Parathyroid adenoma (tissue), 2 donors: Measurements from ENCODE around the gene WSB1.

Source experiments
- H2AFZ ChIP-seq: fragments of 300-600 bp; sonication (generic); one replicate; pipeline ENCODE4 v1.7.0; 2017; ENCODE audit warnings: antibody characterized with exemption, mild to moderate bottlenecking
- H3K27ac ChIP-seq: fragments of 300-600 bp; sonication (generic); one replicate; pipeline ENCODE4 v1.7.0; 2017
- H3K27me3 ChIP-seq: fragments of 300-600 bp; sonication (generic); one replicate; pipeline ENCODE4 v1.7.0; 2017; ENCODE audit warnings: low read length; ENCODE audit not compliant: control insufficient read depth, insufficient read depth
- H3K36me3 ChIP-seq: fragments of 300-600 bp; sonication (generic); one replicate; pipeline ENCODE4 v1.7.0; 2017; ENCODE audit warnings: low read length; ENCODE audit not compliant: control insufficient read depth, insufficient read depth
- H3K4me1 ChIP-seq: fragments of 300-600 bp; sonication (generic); one replicate; pipeline ENCODE4 v1.7.0; 2017; ENCODE audit warnings: control low read depth
- H3K4me2 ChIP-seq: fragments of 300-600 bp; sonication (generic); one replicate; pipeline ENCODE4 v1.7.0; 2017; ENCODE audit warnings: low read length
- H3K4me3 ChIP-seq: fragments of 300-600 bp; sonication (generic); one replicate; pipeline ENCODE4 v1.7.0; 2017; ENCODE audit warnings: low read depth, low read length
- H3K79me2 ChIP-seq: fragments of 300-600 bp; sonication (generic); one replicate; pipeline ENCODE4 v1.7.0; 2017; ENCODE audit warnings: control low read depth
- H3K9ac ChIP-seq: fragments of 300-600 bp; sonication (generic); one replicate; pipeline ENCODE4 v1.7.0; 2017; ENCODE audit warnings: mild to moderate bottlenecking
- H3K9me3 ChIP-seq: fragments of 300-600 bp; sonication (generic); one replicate; pipeline ENCODE4 v1.7.0; 2017; ENCODE audit warnings: low read length; ENCODE audit not compliant: control insufficient read depth
- CTCF ChIP-seq: fragments of 300-600 bp; sonication (generic); IDR thresholded peaks from one replicate; pipeline ENCODE4 v1.7.0; 2017; ENCODE audit warnings: antibody characterized with exemption, mild to moderate bottlenecking
- donor health status: primary hyperparathyroidism.

Gene WSB1

GRCh38 chr17:27360507-27360906 is 66.6 kb downstream of the WSB1 start:
- H2AFZ ChIP-seq: no peak overlapping the region
- no peak for TF ChIP-seq CTCF
- no peaks in the 10 kb centered on the region for H3K9me3 ChIP-seq

GRCh38 chr17:27361695-27362094 is 67.8 kb downstream of the WSB1 start:
- TF ChIP-seq CTCF: no peak
- Histone ChIP-seq H3K4me3 (no peak overlapping the region), H3K4me1 (no peaks in the 10 kb centered on the region), H2AFZ (no peak overlapping the region), H3K4me2 (no peak overlapping the region), H3K27me3 (no peaks in the 10 kb centered on the region), H3K9ac (no peak overlapping the region), H3K79me2 (no peaks in the 10 kb centered on the region), H3K27ac (no peak overlapping the region), H3K36me3 (no peaks in the 10 kb centered on the region), H3K9me3 (no peaks in the 10 kb centered on the region)

More at GRCh38 chr17:27360507-27360906, 66.6 kb downstream of the WSB1 start:
- no peaks in the 10 kb centered on the region for H3K79me2 ChIP-seq
- no peak overlapping the region for H3K27ac ChIP-seq
- no peak overlapping the region for H3K9ac ChIP-seq
- H3K4me3 ChIP-seq: no peak overlapping the region
- H3K4me2 ChIP-seq: no peak overlapping the region
- H3K4me1 ChIP-seq: no peaks in the 10 kb centered on the region
- H3K36me3 ChIP-seq: no peaks in the 10 kb centered on the region
- H3K27me3 ChIP-seq: no peaks in the 10 kb centered on the region

GRCh38 chr17:27362503-27362902 is 68.6 kb downstream of the WSB1 start:
- H3K36me3 ChIP-seq: no peaks in the 10 kb centered on the region
- H3K79me2 ChIP-seq: no peaks in the 10 kb centered on the region
- no peaks in the 10 kb centered on the region for H3K4me1 ChIP-seq
- no peak for TF ChIP-seq CTCF
- H3K9me3 ChIP-seq: no peaks in the 10 kb centered on the region
- no peak overlapping the region for H3K9ac ChIP-seq
- H3K4me3 ChIP-seq: no peak overlapping the region
- no peak overlapping the region for H2AFZ ChIP-seq
- no peak overlapping the region for H3K27ac ChIP-seq
- H3K4me2 ChIP-seq: no peak overlapping the region
- no peaks in the 10 kb centered on the region for H3K27me3 ChIP-seq

GRCh38 chr17:27362909-27363308 is 69.0 kb downstream of the WSB1 start:
- H3K4me3 ChIP-seq: no peak overlapping the region
- no peaks in the 10 kb centered on the region for H3K27me3 ChIP-seq
- no peaks in the 10 kb centered on the region for H3K4me1 ChIP-seq
- no peak for TF ChIP-seq CTCF
- no peaks in the 10 kb centered on the region for H3K79me2 ChIP-seq
- H3K9ac ChIP-seq: no peak overlapping the region
- H3K9me3 ChIP-seq: no peaks in the 10 kb centered on the region
- no peak overlapping the region for H2AFZ ChIP-seq
- no peak overlapping the region for H3K27ac ChIP-seq
- no peak overlapping the region for H3K4me2 ChIP-seq
- no peaks in the 10 kb centered on the region for H3K36me3 ChIP-seq

GRCh38 chr17:27363326-27363725 is 69.4 kb downstream of the WSB1 start:
- no peaks in the 10 kb centered on the region for H3K4me1 ChIP-seq
- H2AFZ ChIP-seq: no peak overlapping the region
- no peaks in the 10 kb centered on the region for H3K36me3 ChIP-seq
- H3K4me3 ChIP-seq: no peak overlapping the region
- H3K79me2 ChIP-seq: no peaks in the 10 kb centered on the region
- H3K9me3 ChIP-seq: no peaks in the 10 kb centered on the region
- H3K27ac ChIP-seq: no peak overlapping the region
- H3K4me2 ChIP-seq: no peak overlapping the region
- no peaks in the 10 kb centered on the region for H3K27me3 ChIP-seq
- no peak overlapping the region for H3K9ac ChIP-seq
- no peak for TF ChIP-seq CTCF
